ENCODE measurements around the gene DIRAS3.
"Not testable (repeated sequence)": the region's sequence is repeated elsewhere in the genome, so short reads cannot be mapped to it uniquely, and the experiment has no call there.

DIRAS3 gene, protein sequence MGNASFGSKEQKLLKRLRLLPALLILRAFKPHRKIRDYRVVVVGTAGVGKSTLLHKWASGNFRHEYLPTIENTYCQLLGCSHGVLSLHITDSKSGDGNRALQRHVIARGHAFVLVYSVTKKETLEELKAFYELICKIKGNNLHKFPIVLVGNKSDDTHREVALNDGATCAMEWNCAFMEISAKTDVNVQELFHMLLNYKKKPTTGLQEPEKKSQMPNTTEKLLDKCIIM

DNA sequence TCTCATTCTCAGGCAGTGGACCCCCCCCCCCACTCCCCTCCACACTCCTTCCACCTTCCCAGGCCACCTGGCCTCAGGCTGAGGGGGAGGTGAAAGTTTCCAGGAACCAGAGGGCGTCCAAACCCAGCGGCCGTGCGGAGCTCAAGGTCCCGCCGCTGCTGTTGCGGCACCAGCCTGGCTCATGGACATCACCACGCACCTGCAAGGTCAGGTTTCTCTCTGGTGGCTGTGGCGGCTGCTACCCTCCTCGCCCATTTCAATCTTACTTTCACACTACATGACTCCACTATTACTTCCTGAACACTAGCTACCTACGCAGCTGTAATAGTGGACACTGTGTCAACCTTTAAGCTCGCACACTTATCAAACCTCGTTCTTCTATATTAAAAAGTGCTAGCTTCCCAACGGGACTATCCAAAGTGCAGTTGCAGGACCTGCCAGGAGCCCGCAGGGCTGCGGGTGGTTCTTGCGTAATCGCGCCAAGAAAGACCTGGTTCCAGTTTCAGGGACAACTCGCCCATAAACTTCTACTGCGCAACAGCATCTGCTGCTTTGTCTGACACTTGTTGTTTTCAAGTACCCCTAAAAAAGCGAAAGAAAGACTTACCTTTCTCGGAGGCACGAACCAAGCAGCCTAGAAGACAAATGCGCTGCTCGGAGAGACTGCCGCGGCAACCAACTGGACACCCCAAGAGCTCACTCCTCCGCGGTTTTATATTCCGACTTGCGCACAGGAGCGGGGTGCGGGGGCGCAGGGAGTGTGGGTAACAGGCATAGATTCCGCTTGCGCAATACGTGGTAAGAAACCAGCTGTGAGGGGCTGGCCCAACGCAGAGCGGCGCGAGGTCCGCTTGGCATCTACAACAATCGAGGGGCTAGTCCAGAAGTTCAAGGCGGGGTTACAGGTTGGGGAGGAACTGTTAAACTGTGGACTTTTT, at the start of gene DIRAS3:
Gene DIRAS3, minus strand, starts transcription at position 687 of the 938 bp plus-strand sequence. CDS start 3,330 bp downstream, outside the sequence.
- no peak for DNase-seq

DNA sequence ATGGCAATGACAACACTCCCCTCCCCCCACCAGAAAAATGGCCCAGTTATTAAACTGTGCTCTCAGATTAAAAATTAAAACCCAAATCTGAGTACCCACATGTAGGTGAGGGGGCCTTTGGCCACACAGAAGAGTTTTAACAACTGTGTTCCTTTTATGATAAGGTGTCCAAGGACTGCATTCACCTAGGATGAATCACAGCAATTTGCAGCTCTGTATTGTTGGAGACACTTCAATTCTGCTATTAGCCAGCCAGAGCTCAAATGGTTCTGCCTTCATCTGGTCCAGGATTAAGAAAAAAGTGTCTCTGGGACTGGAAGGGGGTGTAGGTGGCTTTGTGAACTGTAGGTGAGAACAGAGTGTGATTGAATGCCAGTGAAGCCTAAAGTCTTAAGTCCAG, 43.3 kb upstream of the DIRAS3 start:
- DNase-seq = no peak

- no peak for DNase-seq
These were observed 36.8 kb upstream of the DIRAS3 start for GRCh38 chr1:68087184-68087583.

DNA sequence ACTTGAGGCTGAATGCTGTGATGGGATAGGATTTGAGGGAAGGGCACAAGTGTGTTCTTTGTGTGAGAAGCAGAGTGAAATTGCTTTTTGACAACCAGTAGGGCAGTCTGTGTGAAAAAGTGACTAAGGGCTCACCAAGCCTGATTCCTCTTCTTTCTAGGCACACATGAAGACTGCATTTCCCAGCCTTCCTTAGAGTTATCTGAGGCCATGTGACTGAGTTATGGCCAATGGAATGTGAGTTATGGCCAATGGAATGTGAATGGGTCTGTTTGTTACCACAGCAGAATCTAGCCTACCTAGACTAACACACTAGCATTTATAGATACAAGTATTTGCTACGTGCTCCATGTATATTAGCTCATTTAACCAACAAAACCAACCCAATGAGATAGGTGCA, 35.3 kb upstream of the DIRAS3 start:
- no peak for DNase-seq

GRCh38 chr1:68083686-68084085, 33.3 kb upstream of the DIRAS3 start:
- no peak for DNase-seq

GRCh38 chr1:68081775-68082283, 31.4 kb upstream of the DIRAS3 start:
- DNase-seq = no peak

DNA sequence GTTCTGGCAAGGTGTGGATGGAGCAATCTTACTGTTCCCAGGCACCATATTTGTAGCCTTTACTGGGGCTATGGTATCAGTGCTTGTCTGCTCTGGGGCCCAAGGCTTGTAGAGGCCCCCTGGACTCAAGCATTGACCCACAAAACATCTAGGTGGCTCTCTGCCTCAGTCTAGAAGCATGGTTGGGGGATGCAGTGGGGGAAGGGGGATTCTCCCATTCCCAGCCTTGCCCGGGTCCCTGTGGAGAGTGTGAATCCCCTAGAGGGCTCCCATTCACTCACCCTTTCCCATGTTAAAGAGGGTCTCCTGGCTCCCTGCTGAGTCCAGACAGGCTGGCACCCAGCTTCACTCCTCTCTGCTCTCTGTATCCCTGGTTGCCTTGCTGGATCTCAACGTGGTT, 28.2 kb upstream of the DIRAS3 start:
- DNase-seq = no peak

GRCh38 chr1:68074472-68074871, 24.0 kb upstream of the DIRAS3 start:
- DNase-seq = no peak

- no peak for DNase-seq
These were observed 15.3 kb upstream of the DIRAS3 start for GRCh38 chr1:68065766-68066165.

- not testable (repeated sequence) for DNase-seq
These were observed 7.6 kb upstream of the DIRAS3 start for GRCh38 chr1:68058053-68058452.

- DNase-seq = no peak
These were observed 7.1 kb upstream of the DIRAS3 start for GRCh38 chr1:68057564-68057963.

GRCh38 chr1:68057050-68057449, 6.6 kb upstream of the DIRAS3 start:
- DNase-seq = no peak

DNA sequence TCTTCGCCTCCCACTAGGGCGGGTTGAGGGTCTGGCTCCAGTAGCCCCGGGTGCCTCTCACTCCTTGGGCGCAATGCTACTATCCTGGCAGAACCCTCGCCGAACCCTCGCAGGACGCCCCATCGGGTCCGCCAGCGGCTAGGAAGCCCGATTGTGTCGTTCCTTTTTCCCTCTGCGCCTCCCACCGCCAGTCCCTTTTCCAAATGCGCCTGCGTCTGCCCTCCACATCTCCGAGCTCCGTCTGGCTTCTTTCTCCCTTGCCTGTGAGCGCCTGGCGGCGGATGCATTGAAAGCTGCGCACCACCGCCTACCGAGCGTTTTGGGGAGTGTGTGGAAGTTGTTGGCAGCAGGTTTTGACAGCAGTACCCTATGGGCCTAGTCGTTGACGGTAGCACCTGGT, 1.0 kb upstream of the DIRAS3 start:
- no peak for DNase-seq

DNA sequence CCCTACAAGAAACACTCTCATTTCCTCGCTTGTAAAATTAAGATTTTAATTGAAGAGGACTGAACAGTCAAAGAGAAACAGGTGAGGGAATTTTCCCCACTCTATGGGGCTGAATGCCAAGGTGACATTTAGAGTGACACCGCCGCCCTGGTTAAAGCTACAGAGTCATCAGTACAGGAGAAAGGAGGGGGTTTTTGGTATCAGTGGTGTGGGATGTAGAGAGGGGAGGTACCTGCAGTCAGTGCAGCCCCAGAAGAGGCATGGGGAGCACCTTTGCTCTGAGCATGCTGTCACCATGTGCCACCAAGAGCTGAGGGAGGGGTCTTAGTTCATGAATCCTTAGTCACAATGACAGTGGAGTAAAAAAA, 2.8 kb downstream of the DIRAS3 start:
- no peak for DNase-seq

GRCh38 chr1:68046885-68047658, 3.4 kb downstream of the DIRAS3 start:
- DNase-seq = no peak

DNA sequence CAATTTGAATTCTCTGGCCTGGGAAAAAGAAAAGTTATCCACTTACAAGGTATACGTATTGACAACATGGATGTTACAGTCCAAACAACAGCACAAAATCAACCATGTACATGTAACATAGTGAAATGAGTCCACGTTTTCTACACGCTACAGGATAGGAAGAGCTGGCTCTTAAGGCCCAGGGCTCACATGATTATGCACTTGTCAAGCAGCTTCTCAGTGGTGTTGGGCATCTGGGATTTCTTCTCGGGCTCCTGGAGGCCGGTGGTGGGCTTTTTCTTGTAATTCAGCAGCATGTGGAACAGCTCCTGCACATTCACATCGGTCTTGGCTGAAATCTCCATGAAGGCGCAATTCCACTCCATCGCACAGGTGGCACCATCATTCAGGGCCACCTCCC, 4.0 kb downstream of the DIRAS3 start:
- DNase-seq = no peak

GRCh38 chr1:68045511-68046180, 4.8 kb downstream of the DIRAS3 start:
- no peak for DNase-seq

GRCh38 chr1:68043443-68044090, 6.9 kb downstream of the DIRAS3 start:
- no peak for DNase-seq

DNA sequence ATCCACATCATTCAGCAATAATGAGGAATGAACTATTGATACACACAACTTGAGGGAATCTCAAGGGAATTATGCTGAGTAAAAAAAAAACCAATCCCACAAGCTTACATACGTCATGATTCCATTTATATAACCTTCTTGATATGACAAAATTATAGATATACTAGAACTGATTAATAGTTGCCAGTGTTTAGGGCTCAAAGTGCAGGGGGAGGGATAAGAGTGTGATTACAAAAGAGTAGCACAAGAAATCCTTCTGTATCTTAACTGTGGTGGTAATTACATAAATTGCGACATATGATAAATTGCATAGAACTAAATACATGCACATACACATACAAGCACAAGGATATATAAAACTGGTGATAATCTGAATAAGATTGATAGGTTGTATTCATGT, 13.5 kb downstream of the DIRAS3 start:
- no peak for DNase-seq

- DNase-seq = no peak
These were observed 21.0 kb downstream of the DIRAS3 start for GRCh38 chr1:68029444-68029843.

- no peak for DNase-seq
These were observed 21.9 kb downstream of the DIRAS3 start for GRCh38 chr1:68028566-68028965.
